ENCODE measurements around the gene B4GALNT1.

DNA sequence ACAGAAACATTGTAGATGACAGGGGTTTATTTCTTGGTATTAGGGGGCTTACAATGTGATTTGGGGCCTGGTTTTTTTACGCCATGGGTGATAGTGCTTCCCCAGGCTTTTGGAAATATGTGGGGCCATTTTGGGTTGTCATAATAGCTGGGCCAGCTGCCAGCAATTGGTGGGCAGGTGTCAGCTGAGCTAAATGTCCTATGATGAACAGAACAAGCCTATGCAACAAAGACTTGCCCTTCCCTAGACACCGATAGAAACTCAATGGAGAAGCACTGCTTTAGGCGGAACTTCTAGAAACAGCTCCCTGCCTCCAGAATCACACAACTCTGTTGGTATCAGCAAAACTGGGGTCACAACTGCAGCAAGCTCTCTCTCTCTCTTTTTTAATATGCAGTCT lies 5.1 kb upstream of the B4GALNT1 start:
- TF ChIP-seq, protein P1, sequence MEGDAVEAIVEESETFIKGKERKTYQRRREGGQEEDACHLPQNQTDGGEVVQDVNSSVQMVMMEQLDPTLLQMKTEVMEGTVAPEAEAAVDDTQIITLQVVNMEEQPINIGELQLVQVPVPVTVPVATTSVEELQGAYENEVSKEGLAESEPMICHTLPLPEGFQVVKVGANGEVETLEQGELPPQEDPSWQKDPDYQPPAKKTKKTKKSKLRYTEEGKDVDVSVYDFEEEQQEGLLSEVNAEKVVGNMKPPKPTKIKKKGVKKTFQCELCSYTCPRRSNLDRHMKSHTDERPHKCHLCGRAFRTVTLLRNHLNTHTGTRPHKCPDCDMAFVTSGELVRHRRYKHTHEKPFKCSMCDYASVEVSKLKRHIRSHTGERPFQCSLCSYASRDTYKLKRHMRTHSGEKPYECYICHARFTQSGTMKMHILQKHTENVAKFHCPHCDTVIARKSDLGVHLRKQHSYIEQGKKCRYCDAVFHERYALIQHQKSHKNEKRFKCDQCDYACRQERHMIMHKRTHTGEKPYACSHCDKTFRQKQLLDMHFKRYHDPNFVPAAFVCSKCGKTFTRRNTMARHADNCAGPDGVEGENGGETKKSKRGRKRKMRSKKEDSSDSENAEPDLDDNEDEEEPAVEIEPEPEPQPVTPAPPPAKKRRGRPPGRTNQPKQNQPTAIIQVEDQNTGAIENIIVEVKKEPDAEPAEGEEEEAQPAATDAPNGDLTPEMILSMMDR (IDR thresholded peaks at IDR 0.05 in 2 of 3, conservative IDR thresholded peaks at IDR 0.05 in 1 of 3; ENCODE audit: borderline replicate concordance in 1 of 3, insufficient read depth in 1 of 3, low read depth in 2 of 3, low read length in 2 of 3): no peak
- no peak for TF ChIP-seq SIN3A (IDR thresholded peaks at IDR 0.05; ENCODE audit: low read depth)
- no peak for TF ChIP-seq CBX3 (IDR thresholded peaks at IDR 0.05; ENCODE audit: low read depth)
- TF ChIP-seq, protein P2, sequence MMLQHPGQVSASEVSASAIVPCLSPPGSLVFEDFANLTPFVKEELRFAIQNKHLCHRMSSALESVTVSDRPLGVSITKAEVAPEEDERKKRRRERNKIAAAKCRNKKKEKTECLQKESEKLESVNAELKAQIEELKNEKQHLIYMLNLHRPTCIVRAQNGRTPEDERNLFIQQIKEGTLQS (IDR thresholded peaks at IDR 0.05): no peak
- TF ChIP-seq POLR2AphosphoS5 (IDR thresholded peaks at IDR 0.05; ENCODE audit: low read depth, low read length): no peak
- TF ChIP-seq, protein P3, sequence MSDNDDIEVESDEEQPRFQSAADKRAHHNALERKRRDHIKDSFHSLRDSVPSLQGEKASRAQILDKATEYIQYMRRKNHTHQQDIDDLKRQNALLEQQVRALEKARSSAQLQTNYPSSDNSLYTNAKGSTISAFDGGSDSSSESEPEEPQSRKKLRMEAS (IDR thresholded peaks at IDR 0.05): no peak
- no peak for TF ChIP-seq TCF7L2 (IDR thresholded peaks at IDR 0.05; ENCODE audit: borderline replicate concordance, extremely low read depth, insufficient read depth, insufficient read length)
- TF ChIP-seq CEBPB (IDR thresholded peaks at IDR 0.05; ENCODE audit: low read depth): no peak
- TF ChIP-seq POLR2A (IDR thresholded peaks at IDR 0.05; ENCODE audit: borderline replicate concordance, extremely low read depth, insufficient read depth, insufficient read length): no peak
- no peak for TF ChIP-seq EZH2 (IDR thresholded peaks at IDR 0.05)
- no peak for TF ChIP-seq EZH2phosphoT487 (IDR thresholded peaks at IDR 0.05; ENCODE audit: borderline replicate concordance)
- no peak for TF ChIP-seq RAD21 (IDR thresholded peaks at IDR 0.05; ENCODE audit: low read depth)
- TF ChIP-seq JUND (IDR thresholded peaks at IDR 0.05): no peak
- TF ChIP-seq EGR1 (IDR thresholded peaks at IDR 0.05; ENCODE audit: low read depth): no peak

Data from HCT116 (cell line).